ENCODE measurements around the gene TRAM2. TPM values are rescaled to one million over a fixed set of nuclear protein-coding genes. Genes with fewer than 3 reads are reported as not detected.

Gene TRAM2
- total and polyA plus RNA-seq, 9 of the 15 experiments (the other 6 are each of a cell fraction or from before 2014, with no cell fraction given) = 2.6 to 13.3 (median 8.9) TPM

DNA sequence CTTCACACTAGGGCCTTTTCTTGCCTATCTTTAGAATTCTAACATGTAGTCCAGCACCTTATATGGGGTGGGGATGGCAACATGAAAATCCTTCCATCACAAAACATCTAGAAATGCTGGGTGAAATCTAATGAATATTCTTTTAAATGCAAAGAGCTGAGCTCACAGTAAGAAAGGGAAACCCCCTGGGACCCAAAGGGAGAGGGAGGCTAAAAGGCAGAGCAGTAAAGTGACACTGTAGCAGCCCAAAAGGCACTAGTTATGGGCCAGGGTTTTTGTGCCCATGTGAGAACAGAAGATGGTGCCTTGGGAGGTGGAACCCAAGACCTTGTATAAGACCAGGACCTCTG, 66.7 kb downstream of the TRAM2 start:
- Histone ChIP-seq H3K4me1 (replicated peaks in 1 of 2; ENCODE audit: control insufficient read depth in 2 of 2, insufficient read depth in 2 of 2, low read length in 2 of 2) (peaks cover 35 to 38% of the 10 kb centered on the region in 2 experiments), H3K79me2 (ENCODE audit: control insufficient read depth, insufficient read depth, low read length) (no peaks in the 10 kb centered on the region), H3K36me3 (ENCODE audit: control insufficient read depth, insufficient read depth, low read length) (peaks cover 68% of the 10 kb centered on the region; the same call in 2 of the 3 replicates), H3K27me3 (ENCODE audit: control insufficient read depth in 2 of 2, insufficient read depth in 2 of 2, low read length in 2 of 2) (no peaks in the 10 kb centered on the region), H2AFZ (ENCODE audit: low read depth, low read length) (no peak overlapping the region), H3K4me3 (no peak overlapping the region), H3K9ac (ENCODE audit: insufficient read depth in 1 of 2, low read depth in 2 of 2, low read length in 2 of 2) (no peak overlapping the region), H3K9me3 (replicated peaks; ENCODE audit: control insufficient read depth, insufficient read depth, low read depth, low read length) (no peaks in the 10 kb centered on the region), H3K9me1 (ENCODE audit: control insufficient read depth, insufficient read depth, low read length) (no peaks in the 10 kb centered on the region), H4K20me1 (replicated peaks; ENCODE audit: control insufficient read depth, insufficient read depth, low read length) (no peaks in the 10 kb centered on the region), H3K27ac (ENCODE audit: extremely low read depth, low read depth, low read length) (no peak overlapping the region), H3K4me2 (ENCODE audit: insufficient read depth, low read length) (no peak overlapping the region)
- DNase-seq (ENCODE audit: extremely low read depth in 1 of 4, low spot score in 3 of 4) = no peak
- BruUV-seq (replicated peaks) = no TSS peak
- in situ Hi-C loops (cut with MboI) = no loop called here
- FAIRE-seq = no peak
- intact Hi-C loops (cut with micrococcal nuclease) = loop anchor here (10.0 kb wide), 1 partner anchor 225 kb away; the partner anchor contains the start of gene MCM3
- POLR2A ChIA-PET = interaction anchor here (1.0 kb wide), 1 partner anchor 105 kb away, joined by 3 read pairs; no protein-coding TSS in a partner anchor
- ATAC-seq = no peak
- CTCF ChIA-PET (ENCODE audit: low intra/inter-chr PET ratio) = no interaction called here
- TF ChIP-seq, protein P1, sequence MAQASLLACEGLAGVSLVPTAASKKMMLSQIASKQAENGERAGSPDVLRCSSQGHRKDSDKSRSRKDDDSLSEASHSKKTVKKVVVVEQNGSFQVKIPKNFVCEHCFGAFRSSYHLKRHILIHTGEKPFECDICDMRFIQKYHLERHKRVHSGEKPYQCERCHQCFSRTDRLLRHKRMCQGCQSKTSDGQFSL (CRISPR knock-in tag; IDR thresholded peaks at IDR 0.05) = no peak
- TF ChIP-seq, protein P1 (tag; IDR thresholded peaks at IDR 0.05) = no peak
- no peak for TF ChIP-seq SETDB1 (IDR thresholded peaks at IDR 0.05; ENCODE audit: low read length)
- TF ChIP-seq ZSCAN32 (CRISPR knock-in tag; IDR thresholded peaks at IDR 0.05) = no peak
- TF ChIP-seq CHD4 (IDR thresholded peaks at IDR 0.05; ENCODE audit: insufficient read depth, insufficient replicate concordance, low read depth, low read length, poor library complexity, severe bottlenecking) = no peak
- TF ChIP-seq, protein P2, sequence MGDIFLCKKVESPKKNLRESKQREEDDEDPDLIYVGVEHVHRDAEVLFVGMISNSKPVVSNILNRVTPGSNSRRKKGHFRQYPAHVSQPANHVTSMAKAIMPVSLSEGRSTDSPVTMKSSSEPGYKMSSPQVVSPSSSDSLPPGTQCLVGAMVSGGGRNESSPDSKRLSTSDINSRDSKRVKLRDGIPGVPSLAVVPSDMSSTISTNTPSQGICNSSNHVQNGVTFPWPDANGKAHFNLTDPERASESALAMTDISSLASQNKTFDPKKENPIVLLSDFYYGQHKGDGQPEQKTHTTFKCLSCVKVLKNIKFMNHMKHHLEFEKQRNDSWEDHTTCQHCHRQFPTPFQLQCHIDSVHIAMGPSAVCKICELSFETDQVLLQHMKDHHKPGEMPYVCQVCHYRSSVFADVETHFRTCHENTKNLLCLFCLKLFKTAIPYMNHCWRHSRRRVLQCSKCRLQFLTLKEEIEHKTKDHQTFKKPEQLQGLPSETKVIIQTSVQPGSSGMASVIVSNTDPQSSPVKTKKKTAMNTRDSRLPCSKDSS (IDR thresholded peaks at IDR 0.05; ENCODE audit: low read depth, partially characterized antibody) = no peak
- TF ChIP-seq, protein P3, sequence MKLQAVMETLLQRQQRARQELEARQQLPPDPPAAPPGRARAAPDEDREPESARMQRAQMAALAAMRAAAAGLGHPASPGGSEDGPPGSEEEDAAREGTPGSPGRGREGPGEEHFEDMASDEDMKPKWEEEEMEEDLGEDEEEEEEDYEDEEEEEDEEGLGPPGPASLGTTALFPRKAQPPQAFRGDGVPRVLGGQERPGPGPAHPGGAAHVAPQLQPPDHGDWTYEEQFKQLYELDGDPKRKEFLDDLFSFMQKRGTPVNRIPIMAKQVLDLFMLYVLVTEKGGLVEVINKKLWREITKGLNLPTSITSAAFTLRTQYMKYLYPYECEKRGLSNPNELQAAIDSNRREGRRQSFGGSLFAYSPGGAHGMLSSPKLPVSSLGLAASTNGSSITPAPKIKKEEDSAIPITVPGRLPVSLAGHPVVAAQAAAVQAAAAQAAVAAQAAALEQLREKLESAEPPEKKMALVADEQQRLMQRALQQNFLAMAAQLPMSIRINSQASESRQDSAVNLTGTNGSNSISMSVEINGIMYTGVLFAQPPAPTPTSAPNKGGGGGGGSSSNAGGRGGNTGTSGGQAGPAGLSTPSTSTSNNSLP (IDR thresholded peaks at IDR 0.05; ENCODE audit: borderline replicate concordance, low read depth, low read length) = no peak
- no peak for TF ChIP-seq MAFK (IDR thresholded peaks at IDR 0.05; ENCODE audit: low read length)
- TF ChIP-seq PRPF4 (IDR thresholded peaks at IDR 0.05; ENCODE audit: insufficient read depth, low read depth, low read length, poor library complexity, severe bottlenecking) = no peak
- TF ChIP-seq DDX20 (tag; IDR thresholded peaks at IDR 0.05; ENCODE audit: low read depth) = no peak
- no peak for TF ChIP-seq BCOR (IDR thresholded peaks at IDR 0.05)
- no peak for TF ChIP-seq NRF1 (conservative IDR thresholded peaks at IDR 0.05 in 1 of 2, IDR thresholded peaks at IDR 0.05 in 1 of 2)
- TF ChIP-seq, protein P4, sequence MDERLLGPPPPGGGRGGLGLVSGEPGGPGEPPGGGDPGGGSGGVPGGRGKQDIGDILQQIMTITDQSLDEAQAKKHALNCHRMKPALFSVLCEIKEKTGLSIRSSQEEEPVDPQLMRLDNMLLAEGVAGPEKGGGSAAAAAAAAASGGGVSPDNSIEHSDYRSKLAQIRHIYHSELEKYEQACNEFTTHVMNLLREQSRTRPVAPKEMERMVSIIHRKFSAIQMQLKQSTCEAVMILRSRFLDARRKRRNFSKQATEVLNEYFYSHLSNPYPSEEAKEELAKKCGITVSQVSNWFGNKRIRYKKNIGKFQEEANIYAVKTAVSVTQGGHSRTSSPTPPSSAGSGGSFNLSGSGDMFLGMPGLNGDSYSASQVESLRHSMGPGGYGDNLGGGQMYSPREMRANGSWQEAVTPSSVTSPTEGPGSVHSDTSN (CRISPR knock-in tag; IDR thresholded peaks at IDR 0.05; ENCODE audit: low read depth) = no peak
- TF ChIP-seq, protein P4 (tag; conservative IDR thresholded peaks at IDR 0.05; ENCODE audit: low read depth) = no peak
- TF ChIP-seq POLR2A (conservative IDR thresholded peaks at IDR 0.05) = no peak
- no peak for TF ChIP-seq ZNF184 (CRISPR knock-in tag; IDR thresholded peaks at IDR 0.05)
- no peak for TF ChIP-seq GATAD2A (IDR thresholded peaks at IDR 0.05)
